Colon (tissue), 2 donors: ENCODE measurements around the gene SHQ1.

Experiments used
- FAIRE-seq: peaks from 2 replicates; lab custom pipeline; 2012; peaks lifted over from hg19 to GRCh38; lab: Jason Lieb, UNC
- donor health status: control.
- donor health status: control.

The SHQ1 gene

DNA sequence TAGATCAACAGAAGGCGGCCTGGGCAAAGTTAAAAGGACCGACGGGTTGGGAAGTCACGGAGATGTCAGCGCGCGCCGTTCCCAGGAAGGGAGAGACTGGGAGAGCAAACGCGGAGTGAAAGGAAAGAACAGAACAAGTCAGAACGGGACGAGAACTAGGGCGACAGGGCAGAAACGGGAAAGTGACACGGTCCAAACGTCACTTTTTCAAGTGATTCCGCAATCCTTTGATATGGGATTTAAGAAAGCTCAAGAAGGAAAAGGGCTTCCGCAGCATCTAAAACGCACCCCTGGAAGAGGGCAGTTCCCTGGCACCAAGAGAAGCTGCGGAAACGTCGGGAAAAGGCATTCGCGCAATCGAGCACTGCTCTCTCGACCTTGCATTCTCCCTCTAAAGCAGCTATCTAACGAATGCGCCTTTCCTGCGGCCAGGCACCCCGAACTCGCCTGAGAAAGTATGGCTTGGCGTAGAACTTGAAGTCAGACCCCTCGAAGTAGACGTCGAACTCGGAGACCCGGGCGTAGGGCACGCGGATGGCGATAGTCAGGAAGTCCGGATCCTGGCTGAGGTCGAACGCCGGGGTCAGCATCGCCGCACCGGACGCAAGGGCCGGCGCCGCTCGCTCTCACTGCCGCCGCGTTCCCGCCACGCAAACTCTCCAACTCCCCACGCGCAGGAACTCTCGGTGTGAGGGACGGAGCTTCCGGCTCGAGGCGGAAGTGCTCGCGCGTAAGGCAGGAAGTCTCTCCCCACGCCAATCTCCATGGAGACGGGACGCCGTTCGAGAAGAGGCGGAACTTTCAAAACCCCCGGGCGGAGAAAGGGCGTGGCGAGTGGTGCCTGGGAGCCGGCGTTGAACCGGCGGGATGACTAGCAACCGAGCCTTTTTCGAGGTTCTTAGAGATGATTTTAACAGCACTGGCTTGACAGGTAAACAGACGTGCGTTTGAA lies at the start of gene SHQ1:
Gene SHQ1 (minus strand): TSS at position 695 of the 952 bp plus-strand sequence. CDS start 105 bp downstream, at position 590.
- FAIRE-seq, result no peak

DNA sequence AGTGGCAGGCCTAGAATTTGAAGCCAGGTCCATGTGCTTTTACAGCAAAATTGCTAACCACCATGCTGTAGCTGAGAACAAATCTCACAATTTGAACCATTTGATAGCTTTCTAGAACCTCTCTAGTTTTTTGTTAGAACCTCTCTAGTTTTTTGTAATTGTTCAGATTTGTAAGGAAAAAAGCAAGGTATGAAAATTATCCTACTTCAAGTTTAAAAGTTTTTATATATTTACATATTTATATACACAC lies 49.4 kb upstream of the SHQ1 start:
- no peak for FAIRE-seq

DNA sequence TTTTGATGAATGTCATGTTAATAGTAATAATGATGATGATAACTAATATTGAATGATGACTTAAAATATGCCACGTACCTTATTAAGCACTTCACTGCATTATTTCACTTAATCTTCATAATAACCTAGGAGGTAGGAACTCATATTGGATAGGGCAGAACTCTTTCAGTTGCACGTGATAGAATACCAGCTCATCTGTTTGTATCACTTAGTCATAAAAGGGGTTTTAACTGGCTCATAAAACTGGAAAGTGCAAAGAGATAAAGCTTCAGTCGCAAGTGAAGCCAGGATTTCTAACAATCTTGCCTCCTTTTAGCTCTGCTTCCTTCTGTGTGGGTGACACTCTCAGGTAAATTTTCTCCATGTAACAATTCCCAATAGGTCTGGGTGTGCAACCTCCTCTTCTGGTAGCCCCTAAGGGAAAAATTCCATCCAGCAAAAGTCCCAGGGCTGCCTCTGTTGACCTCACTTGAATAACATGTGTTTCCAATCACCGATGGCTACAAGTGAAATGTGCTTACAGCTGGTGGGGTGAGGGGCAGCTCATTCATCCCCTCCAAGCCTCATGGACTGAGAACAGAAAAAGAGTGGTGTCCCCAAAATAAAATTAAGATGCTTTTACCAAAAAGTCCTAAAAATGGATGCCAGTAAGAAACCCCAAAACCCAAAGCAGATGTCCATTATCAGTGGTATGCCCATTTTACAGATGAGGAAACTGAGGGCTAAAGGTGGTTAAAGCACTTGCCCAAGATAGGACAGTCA lies 48.9 kb upstream of the SHQ1 start:
- no peak for FAIRE-seq

DNA sequence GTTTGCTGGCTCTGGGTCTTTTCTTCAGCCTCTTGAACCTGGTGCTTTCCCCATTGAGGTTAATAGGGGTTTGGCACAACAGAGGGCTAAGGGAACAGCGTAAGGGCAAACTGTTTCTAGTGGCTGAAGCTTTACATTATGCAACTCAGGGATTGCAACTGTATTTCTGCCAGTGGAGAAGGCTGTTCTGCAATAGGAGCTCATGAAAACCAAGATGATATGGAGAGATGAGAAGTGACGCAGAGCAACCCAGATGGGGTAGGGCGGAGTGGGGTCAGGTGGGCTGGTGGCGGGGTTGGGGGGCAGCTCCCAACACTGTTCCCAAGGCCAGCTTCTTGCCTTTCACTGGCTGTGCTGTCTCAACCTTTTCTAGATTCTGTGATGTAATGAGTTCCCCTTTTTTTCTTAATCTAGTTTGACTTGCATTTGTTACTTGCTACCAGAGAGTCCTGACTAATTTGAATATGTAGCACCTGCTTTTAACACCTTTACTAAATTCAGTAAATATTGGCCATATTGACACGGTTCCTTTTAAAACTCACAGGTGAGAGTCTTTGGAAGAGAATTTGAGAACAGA lies 46.8 kb upstream of the SHQ1 start:
- FAIRE-seq, result no peak

DNA sequence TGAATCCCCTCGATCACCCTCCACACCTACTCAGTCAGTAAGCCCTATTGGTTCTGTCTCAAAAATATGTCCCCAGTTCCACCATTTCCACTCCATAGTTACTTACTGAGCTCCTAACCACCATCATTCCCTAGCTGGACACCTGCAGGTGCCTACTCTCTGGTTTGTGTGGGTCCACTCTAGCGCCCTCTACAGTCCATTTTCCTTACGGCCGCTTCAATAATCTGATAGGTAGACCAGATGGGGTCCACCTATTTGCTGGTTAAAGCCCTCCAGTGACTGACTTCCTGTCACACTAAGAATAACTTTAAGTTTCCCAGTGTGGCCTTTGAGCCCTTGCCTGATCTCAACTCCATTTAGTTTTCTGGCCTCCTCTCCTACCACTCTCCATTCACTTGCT lies 44.6 kb upstream of the SHQ1 start:
- no peak for FAIRE-seq

DNA sequence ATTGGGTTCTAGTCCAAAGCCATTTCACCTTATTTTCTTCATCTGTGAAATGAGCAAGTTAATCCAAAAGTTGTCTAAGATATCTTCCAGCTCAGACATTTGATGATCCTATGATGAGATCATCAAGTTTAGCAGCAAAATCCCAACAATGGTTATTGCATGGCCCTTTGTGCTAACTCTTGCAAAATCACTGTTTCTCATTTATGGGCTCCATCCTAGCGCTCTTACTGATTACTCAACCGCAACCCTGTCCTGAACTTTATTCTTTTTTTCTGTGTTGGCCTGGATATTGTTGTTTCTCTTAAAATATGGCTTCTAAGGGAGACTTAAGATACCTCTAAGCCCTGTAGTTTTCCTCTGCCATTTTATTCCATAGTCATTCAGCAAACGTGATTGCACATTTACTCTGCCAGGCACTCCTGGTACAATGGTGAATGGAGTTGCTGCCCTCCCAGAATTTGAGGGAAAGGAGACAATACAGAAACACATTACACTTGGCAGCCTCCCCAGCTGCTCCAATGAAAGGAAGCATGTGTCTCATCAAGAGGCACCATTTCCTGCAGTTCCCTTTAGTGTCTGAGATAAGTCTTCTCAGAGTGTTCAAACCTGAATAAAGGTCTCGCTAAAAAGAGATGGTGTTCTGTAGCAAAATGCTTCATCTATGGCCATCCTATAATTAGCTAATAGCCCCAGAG lies 44.0 kb upstream of the SHQ1 start:
- FAIRE-seq, result no peak

DNA sequence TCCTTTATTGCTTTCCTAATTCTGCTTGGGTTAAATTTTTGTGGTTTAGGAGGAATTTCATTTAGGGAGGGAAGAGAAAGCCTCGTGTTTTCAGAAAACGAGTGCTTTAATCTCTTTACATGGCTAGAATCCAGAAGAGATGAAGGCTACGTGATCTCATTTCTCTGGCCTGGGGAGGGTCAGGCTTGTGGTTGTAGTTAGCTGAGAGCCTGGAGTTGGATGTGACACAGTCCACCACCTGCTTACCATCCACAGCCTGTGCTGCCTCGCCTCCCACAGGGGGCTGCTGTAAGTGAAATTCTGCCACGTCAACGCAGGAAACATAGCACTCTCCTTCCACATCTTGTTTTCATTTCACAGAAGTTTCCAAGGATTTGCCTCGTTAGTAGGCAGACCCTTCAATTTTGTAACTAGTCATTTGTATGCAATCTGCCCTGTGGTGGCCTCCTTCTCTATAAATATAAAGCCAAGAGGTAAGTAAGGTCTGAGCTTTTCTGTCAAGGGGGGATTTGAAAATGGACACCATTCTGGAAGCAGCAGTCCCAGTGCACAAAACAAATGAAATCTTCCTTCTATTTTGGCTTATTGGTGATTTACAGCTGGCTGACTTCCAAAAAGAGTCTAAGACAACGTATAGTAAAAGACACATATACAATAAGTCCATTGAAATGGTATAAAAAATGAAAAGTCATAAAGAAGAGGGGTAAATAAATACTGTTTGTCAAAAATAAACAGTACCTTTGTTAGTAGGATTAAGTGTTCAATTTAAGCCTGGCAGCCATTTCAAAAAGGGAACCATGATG lies 43.0 kb upstream of the SHQ1 start:
- no peak for FAIRE-seq

DNA sequence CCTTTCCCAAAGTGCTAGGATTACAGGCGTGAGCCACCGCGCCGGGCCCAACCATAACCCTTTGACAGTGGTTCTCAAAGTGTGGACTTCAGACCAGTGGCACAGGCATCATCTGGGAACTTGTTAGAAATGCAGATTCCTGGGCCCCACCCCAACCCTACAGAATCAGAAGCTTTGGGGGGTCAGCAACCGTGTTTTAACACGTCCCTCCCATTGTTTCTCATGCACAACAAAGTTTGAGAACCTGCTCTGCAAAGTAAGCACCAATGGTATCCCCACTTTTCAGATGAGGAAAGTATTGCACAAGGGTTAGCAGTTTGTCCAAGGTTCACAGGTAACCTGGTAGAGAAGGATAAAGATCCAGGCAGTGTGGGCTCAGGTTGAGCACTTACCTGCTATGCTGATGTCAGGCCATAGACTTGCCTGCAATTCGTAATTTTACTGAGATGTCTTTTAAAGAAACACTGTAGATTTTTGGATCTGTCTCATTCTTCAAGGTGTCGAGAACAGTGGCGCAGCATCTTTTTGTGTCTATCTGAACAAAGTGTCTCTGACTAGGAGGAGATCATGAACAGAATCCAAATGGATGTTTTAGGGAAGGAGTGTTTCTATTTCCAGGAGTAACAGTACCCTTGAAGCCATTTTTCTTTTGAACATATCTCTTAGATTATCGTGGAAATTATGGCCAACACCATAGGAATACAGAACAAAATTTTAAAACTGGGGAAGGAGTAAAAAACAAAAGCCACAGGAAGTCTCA lies 42.1 kb upstream of the SHQ1 start:
- no peak for FAIRE-seq

DNA sequence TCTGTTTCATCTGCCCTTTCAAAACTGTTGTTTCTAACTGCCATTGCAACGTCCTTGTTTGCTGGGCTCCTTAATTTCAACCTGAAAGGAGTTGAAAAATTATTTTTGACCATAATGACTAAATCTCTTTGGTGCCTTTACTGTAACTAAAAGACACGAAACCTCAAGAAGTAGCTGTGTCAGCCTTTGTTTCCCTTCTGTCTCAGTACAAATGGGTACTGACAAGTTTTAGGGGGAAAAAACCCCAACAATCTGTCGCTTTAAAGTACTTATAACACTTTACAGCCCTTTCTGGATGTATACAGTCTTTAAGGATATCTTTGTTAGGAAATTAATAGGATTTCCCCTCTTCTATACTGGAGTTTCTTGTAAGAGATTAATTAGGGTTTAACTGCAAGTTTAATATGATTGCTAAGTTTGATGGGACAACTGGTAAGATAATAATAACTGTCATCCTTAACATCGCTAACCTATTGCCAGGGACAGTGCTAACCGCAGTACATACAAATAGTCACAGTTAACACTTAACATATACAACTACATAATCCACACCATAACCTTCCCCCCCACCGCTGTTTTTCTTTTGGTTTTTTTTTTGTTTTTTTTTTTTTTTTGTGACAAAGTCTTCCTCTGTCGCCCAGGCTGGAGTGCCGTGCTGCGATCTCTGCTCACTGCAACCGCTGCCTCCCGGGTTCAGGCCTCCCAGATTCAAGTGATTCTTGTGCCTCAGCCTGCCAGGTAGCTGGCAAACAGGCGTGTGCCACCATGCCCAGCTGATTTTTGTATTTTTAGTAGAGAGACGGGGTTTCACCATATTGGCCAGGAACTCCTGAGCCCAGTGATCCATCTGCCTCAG lies 41.3 kb upstream of the SHQ1 start:
- FAIRE-seq, result no peak

DNA sequence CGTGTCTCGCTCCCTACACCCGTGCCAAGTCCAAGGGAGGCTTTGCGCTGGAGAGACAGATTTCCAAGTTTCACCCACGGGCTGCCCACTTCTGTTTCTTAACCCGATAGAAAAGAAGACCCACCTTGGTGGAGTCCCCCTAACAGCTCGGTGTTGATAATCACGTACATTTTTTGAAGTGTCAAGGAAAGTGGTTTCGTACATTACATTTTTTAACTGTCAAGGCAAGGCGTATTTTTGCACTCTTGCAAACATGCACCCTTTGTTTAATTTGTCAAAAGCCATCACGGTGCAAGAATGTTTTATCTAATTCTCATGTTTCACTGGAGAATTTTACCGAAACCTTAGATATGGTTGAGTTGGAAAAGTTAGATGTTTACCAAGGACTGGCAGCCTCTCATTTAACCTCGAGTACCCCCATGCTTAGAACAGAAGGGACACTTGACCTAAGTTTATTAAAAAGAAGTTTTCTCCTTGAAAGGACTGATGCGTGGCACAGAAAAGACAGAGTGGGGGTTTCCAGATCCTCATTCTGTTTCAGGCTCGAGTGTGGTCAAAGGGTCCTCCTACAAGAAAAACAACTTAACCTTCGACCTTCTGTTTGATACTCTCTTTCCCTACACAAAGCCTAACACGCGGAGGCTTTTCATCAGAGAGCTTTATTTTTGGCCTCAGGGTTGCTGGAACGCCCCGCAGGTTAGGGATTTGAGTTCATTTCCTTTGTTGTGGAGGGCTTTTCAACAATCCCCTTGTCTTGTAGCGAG lies 40.5 kb upstream of the SHQ1 start:
- FAIRE-seq, result no peak

DNA sequence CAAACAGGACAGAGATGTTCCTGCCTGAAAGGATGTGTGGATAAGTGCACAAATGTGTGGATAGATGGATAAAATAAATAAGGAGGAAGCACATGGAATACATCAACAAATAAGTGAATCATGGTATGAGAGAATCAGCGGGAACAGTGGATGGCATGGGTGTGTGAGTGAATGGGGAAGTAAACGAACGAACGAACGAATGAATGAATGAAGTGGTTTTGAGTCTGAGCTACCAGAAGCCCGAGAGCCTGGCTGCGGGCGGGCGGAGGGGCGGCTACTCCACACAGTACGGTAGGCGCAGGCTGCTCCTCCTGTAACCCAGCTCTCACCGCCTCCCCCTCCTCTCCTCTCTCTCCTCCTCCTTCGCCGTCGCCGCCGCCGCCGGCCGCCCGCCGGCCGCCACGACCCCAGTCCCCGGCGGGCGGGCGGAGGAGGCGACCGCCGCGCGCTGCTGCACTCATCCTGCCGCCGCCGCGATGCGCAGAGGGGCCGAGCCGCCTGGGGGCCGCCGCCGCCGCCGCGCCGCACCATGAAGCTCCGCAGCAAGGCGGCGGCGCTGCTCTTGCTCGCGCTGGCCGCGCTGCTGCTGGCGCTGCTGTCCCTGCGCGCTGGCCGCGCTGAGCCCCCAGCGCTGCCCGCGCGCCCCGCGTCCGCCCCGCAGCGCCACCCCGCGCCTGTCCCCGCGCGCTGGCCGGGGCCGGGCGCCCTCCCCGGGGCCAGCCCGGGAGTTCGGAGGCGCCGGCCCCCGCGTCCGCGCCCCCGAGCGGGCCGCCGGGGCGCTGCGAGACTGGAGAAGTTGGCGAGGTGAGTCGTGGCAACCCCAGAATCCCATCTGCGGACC lies 39.7 kb upstream of the SHQ1 start, which contains the start of gene GXYLT2:
Gene GXYLT2 (plus strand): TSS at position 342 of the 841 bp plus-strand sequence. CDS start 188 bp downstream, at position 530.
- FAIRE-seq, result no peak

DNA sequence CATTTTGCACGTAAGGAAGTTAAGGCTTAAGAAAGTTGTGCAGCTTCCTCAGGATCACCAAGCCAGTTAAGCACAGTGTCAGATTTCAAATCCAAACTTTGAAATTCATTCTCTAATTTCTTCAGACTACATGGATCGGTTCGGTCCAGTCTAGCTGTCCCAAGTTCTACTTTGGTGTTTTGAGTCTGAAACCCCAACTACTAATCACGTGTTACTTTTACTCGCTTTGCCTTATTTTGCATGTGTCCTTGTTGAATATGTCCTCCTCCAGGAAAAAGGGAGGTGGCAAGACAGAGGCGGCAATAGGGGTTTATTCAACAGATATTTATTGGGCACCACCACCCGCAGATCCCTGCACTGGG lies 39.1 kb upstream of the SHQ1 start:
- FAIRE-seq, result no peak

DNA sequence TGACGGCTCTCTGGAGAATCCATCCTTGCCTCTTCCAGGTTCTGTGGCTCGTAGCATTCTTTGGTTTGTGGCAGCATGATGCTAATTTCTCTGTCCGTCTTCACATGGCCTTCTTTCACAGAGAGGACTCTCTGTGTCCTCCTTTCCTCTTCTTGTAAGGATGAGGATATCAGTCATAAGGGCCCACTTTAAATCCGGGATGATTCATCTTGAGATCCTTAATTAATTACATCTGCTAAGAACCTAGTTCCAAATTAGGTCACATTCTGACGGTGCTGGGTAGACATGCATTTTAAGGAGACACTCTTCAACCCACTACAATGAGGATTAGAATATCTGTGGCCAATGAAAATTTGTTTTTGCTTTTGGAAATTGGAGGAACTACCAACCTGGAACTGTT lies 23.9 kb upstream of the SHQ1 start:
- no peak for FAIRE-seq

DNA sequence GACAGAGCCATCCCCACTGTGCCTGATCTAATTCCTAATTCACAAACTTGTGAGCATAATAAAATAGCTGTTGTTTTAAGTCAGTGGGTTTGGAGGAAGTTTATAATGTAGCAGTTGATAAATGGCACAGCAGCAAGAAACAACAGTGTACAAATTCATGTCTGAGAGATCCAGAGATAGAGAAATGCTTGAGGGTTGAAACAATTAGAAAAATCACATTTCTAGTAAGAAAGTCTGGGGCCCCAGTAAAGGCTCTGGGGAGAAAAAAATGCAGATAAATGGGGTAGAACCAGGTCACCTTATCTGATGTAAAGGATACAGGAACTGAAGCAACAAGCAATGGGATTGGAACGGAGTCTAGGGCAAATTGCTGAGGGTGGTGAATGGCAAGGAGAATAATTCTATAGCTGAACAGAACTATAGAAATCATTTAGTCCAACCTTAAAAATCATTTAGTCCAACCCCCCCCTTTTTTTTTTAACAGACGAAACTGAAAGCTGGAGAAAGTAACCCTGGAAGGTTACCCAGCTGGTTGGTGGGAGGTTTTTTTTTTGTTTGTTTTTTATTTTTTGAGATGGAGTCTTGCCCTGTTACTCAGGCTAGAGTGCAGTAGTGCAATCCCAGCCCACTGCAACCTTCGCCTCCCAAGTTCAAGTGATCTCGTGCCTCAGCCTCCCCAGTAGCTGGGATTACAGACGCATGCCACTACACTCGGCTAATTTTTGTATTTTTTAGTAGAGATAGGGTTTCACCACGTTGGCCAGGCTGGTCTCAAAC lies 14.3 kb upstream of the SHQ1 start:
- FAIRE-seq, result no peak

DNA sequence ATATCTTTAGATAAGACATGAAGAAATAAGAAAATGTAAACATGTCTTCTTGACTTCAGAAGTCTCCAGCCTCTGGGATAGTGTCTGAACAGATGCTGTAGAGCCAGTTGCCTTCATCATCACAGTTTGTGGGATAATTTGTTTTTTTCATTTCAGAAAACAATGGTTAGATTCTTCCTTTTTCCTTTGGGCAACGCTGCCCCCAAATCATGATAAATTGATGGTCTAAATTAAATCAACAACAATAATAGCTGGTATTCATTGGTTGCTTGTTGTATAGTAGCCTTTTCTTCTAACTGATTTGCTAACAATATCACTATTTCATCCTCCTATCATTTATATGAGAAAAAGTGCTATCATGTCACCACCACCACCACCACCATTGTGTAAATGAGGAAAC lies 12.6 kb upstream of the SHQ1 start:
- no peak for FAIRE-seq

DNA sequence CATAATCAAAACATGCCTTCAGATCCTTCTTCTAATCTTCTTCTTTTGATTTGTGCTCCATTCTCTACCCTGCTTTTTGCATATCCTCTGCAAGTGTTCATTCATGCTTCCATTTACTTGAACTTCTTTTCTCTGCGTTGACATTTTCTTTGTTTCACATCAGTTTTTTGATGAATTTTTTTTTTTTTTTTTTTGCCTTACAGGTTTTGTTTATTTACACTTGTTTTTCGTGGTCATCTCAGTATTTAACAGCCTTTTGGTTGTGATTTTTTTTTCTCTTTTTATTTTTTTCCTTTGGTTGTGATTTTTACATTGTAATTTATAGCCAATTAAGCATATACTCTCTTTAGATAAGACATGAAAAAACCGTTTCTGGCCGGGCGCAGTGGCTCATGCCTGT lies 11.8 kb upstream of the SHQ1 start:
- no peak for FAIRE-seq

DNA sequence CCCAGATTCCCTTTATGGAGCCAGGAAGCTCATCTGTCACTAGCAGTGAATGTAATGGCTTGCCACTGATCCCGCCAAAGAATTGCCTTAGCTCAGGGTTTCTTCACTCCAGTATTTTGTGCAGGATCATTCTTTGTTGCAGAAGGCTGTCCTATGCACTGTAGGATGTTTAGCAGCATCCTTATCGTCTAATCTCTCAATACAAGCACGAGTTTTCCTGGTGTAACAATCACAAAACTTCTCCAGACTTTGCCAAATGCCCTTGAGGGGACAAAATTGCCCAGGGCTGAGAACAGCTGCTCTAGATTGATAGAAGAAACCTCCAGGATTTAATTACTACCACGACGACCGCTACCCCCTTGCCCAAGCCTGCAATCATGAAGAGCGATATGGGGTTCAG lies 6.8 kb upstream of the SHQ1 start:
- FAIRE-seq, result no peak

DNA sequence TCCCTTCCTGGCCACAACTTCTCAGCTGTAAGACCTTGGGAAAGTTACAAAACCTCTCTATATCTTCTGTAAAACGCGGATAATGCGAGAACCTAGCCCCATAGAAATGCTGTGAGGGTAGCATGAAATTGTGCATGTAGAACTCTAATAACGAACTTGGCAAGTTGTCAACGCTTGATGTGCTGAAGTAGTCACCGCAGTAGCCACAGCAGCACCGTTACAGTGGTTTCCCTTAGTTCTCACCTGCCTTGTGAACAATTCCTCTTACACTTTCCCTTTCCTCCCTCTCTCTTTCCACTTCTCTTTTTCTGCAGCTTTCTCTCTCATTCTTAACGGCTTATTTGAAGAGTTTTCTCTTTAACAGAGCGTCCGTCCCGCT lies 447 bp upstream of the SHQ1 start:
- FAIRE-seq, result no peak
